Muscle layer of duodenum (tissue), 2 donors: Measurements from ENCODE around the gene DLG2.

Source experiments
- H3K27ac ChIP-seq: one replicate; pipeline ENCODE4 v1.7.0; 2013; ENCODE audit warnings: mild to moderate bottlenecking, low read length
- H3K27me3 ChIP-seq: one replicate; pipeline ENCODE4 v1.7.0; 2013; ENCODE audit warnings: low read depth, mild to moderate bottlenecking, control low read depth, low read length
- H3K36me3 ChIP-seq, 2 donors: one replicate each; pipeline ENCODE4 v1.7.0; 2013; ENCODE audit warnings: low read length in 2 of 2, control low read depth in 1 of 2, mild to moderate bottlenecking in 1 of 2; ENCODE audit not compliant: insufficient read depth in 2 of 2, control insufficient read depth in 1 of 2
- H3K4me1 ChIP-seq, 2 donors: one replicate each; pipeline ENCODE4 v1.7.0; 2013; ENCODE audit warnings: low read length in 2 of 2, mild to moderate bottlenecking in 2 of 2, control low read depth in 1 of 2, moderate library complexity in 1 of 2; ENCODE audit not compliant: insufficient read depth in 2 of 2, control insufficient read depth in 1 of 2
- H3K4me3 ChIP-seq, 2 donors: one replicate each; pipeline ENCODE4 v1.7.0; 2013; ENCODE audit warnings: low read length in 2 of 2, low read depth in 1 of 2, mild to moderate bottlenecking in 1 of 2
- H3K9me3 ChIP-seq, 2 donors: one replicate each; pipeline ENCODE4 v1.7.0; 2013; ENCODE audit warnings: low read length in 2 of 2, control low read depth in 1 of 2, mild to moderate bottlenecking in 1 of 2; ENCODE audit not compliant: control insufficient read depth in 1 of 2
- donor health status: healthy.

DLG2 gene

GRCh38 chr11:83816572-83817187 lies 1810.5 kb downstream of the DLG2 start:
- no peaks in the 10 kb centered on the region for H3K27me3 ChIP-seq
- H3K4me1 ChIP-seq, result no peaks in the 10 kb centered on the region
- no peak overlapping the region for H3K4me3 ChIP-seq
- no peaks in the 10 kb centered on the region for H3K36me3 ChIP-seq
- no peak overlapping the region for H3K27ac ChIP-seq
- no peaks in the 10 kb centered on the region for H3K9me3 ChIP-seq

- Histone ChIP-seq H3K27ac (no peak overlapping the region), H3K9me3 (no peaks in the 10 kb centered on the region), H3K4me1 (no peaks in the 10 kb centered on the region), H3K4me3 (no peak overlapping the region), H3K27me3 (no peaks in the 10 kb centered on the region), H3K36me3 (no peaks in the 10 kb centered on the region)
Measured at GRCh38 chr11:83815736-83816135, 1811.4 kb downstream of the DLG2 start.

GRCh38 chr11:83813296-83813695 lies 1813.8 kb downstream of the DLG2 start:
- H3K4me1 ChIP-seq, result no peaks in the 10 kb centered on the region
- H3K4me3 ChIP-seq, result no peak overlapping the region
- no peaks in the 10 kb centered on the region for H3K36me3 ChIP-seq
- H3K27me3 ChIP-seq, result no peaks in the 10 kb centered on the region
- no peak overlapping the region for H3K27ac ChIP-seq
- no peaks in the 10 kb centered on the region for H3K9me3 ChIP-seq

GRCh38 chr11:83809274-83809673 lies 1817.9 kb downstream of the DLG2 start:
- no peaks in the 10 kb centered on the region for H3K4me1 ChIP-seq
- no peaks in the 10 kb centered on the region for H3K27me3 ChIP-seq
- H3K27ac ChIP-seq, result no peak overlapping the region
- no peaks in the 10 kb centered on the region for H3K9me3 ChIP-seq
- no peaks in the 10 kb centered on the region for H3K36me3 ChIP-seq
- no peak overlapping the region for H3K4me3 ChIP-seq

GRCh38 chr11:83801799-83802198 lies 1825.3 kb downstream of the DLG2 start:
- Histone ChIP-seq H3K27me3 (no peaks in the 10 kb centered on the region), H3K36me3 (no peaks in the 10 kb centered on the region), H3K27ac (no peak overlapping the region), H3K4me1 (no peaks in the 10 kb centered on the region), H3K4me3 (no peak overlapping the region), H3K9me3 (no peaks in the 10 kb centered on the region)

- H3K4me3 ChIP-seq, result no peak overlapping the region
- H3K4me1 ChIP-seq, result no peaks in the 10 kb centered on the region
- no peaks in the 10 kb centered on the region for H3K9me3 ChIP-seq
- H3K36me3 ChIP-seq, result no peaks in the 10 kb centered on the region
- no peak overlapping the region for H3K27ac ChIP-seq
- no peaks in the 10 kb centered on the region for H3K27me3 ChIP-seq
Measured at GRCh38 chr11:83793310-83793709, 1833.8 kb downstream of the DLG2 start.

GRCh38 chr11:83791557-83791956 lies 1835.6 kb downstream of the DLG2 start:
- Histone ChIP-seq H3K4me1 (no peaks in the 10 kb centered on the region), H3K36me3 (no peaks in the 10 kb centered on the region), H3K27me3 (no peaks in the 10 kb centered on the region)

GRCh38 chr11:83785942-83786341 lies 1841.2 kb downstream of the DLG2 start:
- H3K27ac ChIP-seq, result no peak overlapping the region

More at GRCh38 chr11:83791557-83791956, 1835.6 kb downstream of the DLG2 start:
- Histone ChIP-seq H3K4me3 (no peak overlapping the region), H3K27ac (no peak overlapping the region), H3K9me3 (no peaks in the 10 kb centered on the region)

GRCh38 chr11:83784419-83784818 lies 1842.7 kb downstream of the DLG2 start:
- Histone ChIP-seq H3K4me1 (no peaks in the 10 kb centered on the region), H3K36me3 (no peaks in the 10 kb centered on the region), H3K27ac (no peak overlapping the region), H3K27me3 (no peaks in the 10 kb centered on the region), H3K9me3 (no peaks in the 10 kb centered on the region), H3K4me3 (no peak overlapping the region)

More at GRCh38 chr11:83785942-83786341, 1841.2 kb downstream of the DLG2 start:
- Histone ChIP-seq H3K4me1 (no peaks in the 10 kb centered on the region), H3K4me3 (no peak overlapping the region), H3K9me3 (no peaks in the 10 kb centered on the region), H3K27me3 (no peaks in the 10 kb centered on the region), H3K36me3 (no peaks in the 10 kb centered on the region)

GRCh38 chr11:83782329-83782728 lies 1844.8 kb downstream of the DLG2 start:
- Histone ChIP-seq H3K27me3 (no peaks in the 10 kb centered on the region), H3K27ac (no peak overlapping the region), H3K4me1 (no peaks in the 10 kb centered on the region), H3K36me3 (no peaks in the 10 kb centered on the region), H3K4me3 (no peak overlapping the region), H3K9me3 (no peaks in the 10 kb centered on the region)

GRCh38 chr11:83779876-83780275 lies 1847.3 kb downstream of the DLG2 start:
- H3K36me3 ChIP-seq, result no peaks in the 10 kb centered on the region
- H3K4me3 ChIP-seq, result no peak overlapping the region
- H3K9me3 ChIP-seq, result no peaks in the 10 kb centered on the region
- no peaks in the 10 kb centered on the region for H3K27me3 ChIP-seq
- no peak overlapping the region for H3K27ac ChIP-seq
- no peaks in the 10 kb centered on the region for H3K4me1 ChIP-seq

GRCh38 chr11:83778596-83778995 lies 1848.5 kb downstream of the DLG2 start:
- Histone ChIP-seq H3K36me3 (no peaks in the 10 kb centered on the region), H3K9me3 (no peaks in the 10 kb centered on the region), H3K4me3 (no peak overlapping the region), H3K4me1 (no peaks in the 10 kb centered on the region), H3K27me3 (no peaks in the 10 kb centered on the region), H3K27ac (no peak overlapping the region)
